HG02970 (cell line): ENCODE data around the gene PPP1R15B.
A peak's percentile ranks its signal among the peaks of the same experiment; 100 is the strongest.
"Not testable (repeated sequence)": the region's sequence is repeated elsewhere in the genome, so short reads cannot be mapped to it uniquely, and the experiment has no call there.

Source experiments
- ATAC-seq: cut with Tn5 transposase; IDR thresholded peaks from one replicate; pipeline ENCODE4 v1.9.1; 2021; ENCODE audit warnings: mild to moderate bottlenecking, moderate library complexity, moderate number of reproducible peaks; ENCODE audit not compliant: unreplicated experiment, low FRiP score

Gene PPP1R15B

DNA sequence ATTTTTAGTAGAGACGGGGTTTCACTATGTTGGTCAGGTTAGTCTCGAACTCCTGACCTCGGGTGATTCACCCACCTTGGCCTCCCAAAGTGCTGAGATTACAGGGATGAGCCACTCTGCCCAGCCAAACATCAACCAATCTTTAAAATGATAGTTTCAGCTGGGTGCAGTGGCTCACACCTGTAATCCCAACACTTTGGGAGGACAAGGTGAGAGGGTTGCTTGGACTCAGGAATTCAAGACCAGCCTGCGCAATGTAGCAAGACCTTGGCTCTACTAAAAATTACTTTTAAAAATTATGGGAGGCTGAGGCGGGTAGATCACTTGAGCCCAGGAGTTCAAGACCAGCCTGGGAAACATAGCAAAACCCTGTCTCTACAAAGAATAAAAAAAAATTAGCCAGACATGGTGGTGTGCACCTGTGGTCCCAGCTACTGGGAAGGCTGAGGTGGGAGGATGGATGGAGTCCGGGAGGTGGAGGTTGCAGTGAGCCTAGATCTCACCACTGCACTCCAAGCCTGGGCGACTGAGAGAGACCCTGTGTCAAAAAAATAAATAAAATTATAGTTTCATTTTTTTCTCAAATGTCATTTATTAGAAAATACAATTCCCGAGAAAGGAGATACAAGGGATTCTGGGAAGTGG is 10.6 kb upstream of the PPP1R15B start:
- ATAC-seq = not testable (repeated sequence)

DNA sequence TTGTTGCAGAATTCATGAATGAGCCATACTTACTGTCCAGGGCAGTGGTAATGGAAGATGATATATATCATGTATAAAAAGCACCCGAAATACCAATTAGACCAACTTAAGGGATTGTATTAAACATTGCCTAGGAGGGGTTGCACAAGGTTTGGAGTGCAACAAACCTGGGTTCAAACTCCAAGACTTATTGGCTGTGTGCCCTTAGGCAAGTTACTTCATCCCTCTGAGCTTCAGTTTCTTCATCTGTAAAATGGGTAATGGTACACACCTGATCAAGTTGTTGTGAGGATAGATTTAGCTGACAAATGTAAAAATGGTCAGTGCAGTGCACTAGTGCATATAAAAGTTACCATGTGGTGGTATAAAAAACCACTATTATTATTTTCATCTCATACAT is 9.8 kb upstream of the PPP1R15B start:
- ATAC-seq = no peak

DNA sequence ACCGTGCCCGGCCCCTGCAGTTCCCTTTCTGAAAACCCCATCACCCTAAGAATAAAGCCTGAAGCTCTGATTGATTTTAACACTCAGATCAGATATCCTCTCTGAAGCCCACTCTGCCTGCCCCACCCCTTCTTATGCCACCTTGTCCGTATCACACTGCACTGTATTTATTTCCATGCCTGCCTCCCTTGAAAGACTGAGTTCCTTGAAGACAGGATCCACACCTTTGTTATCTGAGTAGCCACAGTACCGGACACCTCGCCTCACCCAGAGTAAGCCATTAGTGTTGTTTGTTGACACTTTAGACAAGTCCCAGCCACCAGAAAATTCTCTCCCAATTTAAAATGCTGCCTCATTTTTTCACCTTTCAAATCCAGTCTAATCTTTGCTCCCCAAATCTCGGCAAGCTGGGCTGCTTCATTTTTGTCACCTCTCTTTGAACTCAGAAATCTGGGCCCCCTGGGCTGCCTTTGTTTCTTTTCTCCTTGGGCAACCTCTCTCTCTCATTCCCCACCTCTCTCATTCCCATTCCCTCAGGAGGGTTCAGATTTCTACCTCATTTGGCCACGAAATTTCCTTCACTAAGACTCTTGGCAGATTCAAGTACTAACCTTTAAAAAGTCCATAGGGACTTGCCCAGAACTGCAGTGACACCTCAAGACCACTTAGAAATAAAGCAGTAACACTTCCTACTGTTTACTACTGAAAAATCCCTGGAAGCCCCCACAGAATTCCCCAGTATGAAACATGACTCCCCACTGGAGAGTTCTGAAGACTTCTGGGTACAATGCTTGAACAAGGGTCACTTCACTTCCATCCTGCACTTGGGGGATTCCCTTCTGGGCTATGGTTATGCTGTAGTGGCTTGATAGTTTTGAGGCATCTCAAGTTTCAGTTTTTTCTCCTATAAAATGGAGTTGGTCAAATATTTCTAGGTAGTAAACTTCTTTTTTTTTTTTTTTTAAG is 8.7 kb upstream of the PPP1R15B start:
- ATAC-seq = no peak

DNA sequence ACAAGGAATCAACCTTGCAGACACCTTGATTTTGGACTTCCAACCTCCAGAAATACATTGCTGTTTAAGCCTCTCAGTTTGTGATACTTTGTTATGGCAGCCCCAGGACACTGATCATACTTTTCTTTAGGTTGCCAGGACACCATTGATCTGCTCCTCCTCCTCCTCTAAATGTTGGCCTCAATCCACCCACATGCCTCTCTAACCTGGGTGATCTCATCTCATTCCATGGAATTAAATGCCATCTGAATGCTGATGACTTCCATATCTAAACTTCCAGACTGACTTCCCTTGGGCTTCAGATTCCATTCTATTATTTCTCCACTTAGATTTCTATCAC is 7.4 kb upstream of the PPP1R15B start:
- no peak for ATAC-seq

DNA sequence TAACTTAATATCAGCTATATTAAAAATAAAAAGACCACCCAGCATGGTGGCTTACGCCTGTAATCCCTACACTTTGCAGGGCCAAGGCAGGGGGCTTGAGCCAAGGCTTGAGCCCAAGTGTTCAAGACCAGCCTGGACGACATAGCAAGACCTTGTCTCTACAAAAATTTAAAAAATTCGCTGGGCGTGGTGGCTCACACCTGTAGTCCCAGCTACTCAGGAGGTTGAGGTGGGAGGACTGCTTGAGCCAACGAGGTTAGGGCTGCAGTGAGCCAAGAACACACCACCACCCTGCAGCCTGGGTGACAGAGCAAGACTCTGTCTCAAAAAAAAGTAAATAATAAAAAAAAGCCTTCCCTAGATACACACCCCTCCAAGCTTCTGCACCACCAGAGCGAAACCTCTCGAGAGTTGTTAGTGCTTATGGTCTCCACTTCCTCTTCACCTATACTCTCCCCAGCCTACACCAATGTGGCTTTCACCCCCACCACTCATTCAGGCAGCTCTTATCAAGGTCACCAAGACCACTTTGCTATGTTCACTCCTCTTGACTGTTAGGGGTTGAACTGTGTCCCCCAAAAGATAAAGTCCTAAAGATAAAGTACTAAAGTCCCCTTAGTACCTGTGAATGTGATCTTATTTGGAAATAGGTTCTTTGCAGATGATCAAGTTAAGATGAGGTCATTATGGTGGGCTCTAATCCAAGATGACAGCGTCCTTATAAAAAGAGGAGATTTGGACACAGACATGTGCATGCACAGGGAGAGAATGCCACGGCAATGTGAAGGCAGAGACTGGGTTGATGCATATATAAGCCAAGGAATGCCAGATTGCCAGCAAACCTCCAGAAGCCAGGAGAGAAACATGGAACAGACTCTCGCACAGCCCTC is 6.8 kb upstream of the PPP1R15B start:
- no peak for ATAC-seq

DNA sequence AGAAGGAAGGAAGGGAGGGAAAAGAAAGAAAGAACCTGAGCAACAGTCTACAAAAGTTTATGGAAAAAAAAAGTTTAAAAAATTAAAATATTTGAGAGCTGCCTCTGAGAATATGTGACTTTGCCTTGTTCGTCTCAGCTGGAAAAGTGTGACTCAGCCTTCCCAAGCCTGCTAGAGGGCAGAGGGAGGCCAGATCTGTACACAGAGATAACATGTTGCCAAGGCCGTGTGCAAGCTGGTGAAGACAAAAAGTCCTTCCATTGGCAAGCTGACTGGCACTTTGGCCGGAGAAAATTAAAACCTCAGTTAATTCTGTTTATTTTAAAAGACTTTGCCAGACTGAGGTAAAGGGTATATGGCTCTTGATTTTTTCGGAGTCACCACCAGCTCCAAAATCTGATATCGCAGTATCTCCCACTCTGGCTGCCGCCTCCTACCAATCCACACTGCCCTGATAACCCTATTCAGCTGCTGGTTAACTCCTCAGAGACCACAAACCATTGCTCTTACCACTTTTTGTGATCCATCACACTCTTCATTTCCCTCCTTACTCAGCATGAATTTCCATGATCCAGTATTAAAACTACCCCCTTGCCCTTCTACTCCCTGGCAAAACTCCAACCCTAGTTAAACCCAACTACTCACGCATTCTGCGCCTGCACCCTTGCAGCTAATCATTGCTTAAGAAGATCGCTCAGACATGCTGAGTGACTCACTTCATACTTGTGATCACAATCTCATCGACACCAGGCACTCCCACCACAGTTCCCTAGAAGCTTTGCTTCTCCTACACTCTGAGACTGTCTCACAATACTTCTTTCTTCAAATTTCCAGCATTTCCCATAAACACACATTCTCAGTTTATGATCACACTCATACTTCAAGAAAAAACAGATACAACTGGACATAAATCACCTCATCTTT is 5.7 kb upstream of the PPP1R15B start:
- no peak for ATAC-seq

DNA sequence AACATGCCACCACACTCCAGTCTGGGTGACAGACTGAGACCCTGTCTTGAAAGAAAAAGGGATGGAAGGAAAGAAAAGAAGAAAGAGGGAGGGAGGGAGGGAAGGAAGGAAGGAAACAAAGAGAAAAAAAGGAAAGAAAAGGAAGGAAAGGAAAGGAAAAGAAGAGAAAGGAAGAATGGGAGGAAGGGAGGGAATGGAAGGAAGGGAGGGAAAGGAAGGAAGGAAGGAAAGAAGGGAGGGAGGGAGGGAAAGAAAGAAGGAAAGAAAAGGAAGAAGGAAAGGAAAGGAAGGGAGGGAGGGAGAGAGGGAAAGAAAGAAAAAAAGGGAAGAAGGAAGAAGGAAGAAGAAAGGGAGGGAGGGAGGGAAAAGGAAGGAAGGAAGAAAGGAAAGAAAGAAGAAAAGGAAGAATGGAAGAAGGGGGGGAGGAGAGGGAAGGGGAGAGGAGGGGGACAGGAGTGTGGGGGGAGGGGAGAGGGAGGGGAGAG is 5.0 kb upstream of the PPP1R15B start:
- ATAC-seq = no peak

DNA sequence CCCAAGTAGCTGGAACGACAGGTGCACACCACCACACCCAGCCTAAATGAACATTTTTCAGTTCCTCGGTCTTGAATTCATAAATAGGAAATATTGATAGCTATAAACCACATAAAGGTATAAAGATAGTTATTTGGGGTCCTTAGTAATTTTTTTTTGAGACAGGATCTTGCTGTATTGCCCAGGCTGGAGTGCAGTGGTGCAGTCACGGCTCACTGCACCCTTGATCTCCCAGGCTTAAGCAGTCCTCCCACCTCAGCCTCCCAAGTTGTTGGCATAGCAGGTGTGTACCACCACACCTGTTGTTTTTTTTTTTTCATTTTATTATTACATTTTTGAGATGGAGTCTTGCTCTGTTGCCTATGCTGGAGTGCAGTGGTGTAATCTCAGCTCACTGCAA is 3.7 kb upstream of the PPP1R15B start:
- ATAC-seq = no peak

DNA sequence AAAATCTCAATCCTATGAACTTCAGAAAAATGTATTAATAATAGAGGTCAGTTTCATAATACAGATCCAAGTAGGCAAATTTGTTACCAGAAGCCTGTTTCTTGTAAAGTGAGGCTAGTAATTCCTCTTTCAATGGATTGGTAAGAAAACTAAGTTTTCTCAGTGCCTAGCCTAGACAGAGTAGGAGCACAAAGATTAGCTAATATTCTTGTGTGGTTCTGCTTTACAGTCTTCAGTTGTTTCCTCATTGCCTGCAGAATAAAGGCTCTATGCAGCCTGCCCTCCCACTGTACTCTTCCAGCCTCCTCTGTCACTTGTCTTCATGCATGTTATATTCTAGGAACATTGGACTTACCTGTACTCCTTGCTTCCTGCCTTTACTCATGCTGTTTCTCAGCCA is 2.4 kb upstream of the PPP1R15B start:
- ATAC-seq = no peak

DNA sequence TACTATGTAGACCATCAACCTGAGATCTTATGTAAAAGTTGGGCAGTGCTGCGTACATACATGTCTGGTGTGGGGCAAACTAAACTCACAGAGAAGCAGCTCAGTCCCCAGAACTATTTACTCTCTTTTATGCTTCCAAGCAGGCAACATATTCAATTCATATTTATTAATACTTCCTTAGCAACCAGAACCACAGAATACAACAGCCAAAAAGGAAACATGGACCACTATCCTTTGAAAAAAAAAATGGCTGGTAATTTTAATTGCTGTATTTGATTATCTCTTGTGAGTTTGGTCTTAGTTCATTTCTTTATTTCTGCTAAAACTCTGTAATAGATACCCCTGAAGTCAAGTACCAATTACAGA is 1.5 kb upstream of the PPP1R15B start:
- no peak for ATAC-seq

DNA sequence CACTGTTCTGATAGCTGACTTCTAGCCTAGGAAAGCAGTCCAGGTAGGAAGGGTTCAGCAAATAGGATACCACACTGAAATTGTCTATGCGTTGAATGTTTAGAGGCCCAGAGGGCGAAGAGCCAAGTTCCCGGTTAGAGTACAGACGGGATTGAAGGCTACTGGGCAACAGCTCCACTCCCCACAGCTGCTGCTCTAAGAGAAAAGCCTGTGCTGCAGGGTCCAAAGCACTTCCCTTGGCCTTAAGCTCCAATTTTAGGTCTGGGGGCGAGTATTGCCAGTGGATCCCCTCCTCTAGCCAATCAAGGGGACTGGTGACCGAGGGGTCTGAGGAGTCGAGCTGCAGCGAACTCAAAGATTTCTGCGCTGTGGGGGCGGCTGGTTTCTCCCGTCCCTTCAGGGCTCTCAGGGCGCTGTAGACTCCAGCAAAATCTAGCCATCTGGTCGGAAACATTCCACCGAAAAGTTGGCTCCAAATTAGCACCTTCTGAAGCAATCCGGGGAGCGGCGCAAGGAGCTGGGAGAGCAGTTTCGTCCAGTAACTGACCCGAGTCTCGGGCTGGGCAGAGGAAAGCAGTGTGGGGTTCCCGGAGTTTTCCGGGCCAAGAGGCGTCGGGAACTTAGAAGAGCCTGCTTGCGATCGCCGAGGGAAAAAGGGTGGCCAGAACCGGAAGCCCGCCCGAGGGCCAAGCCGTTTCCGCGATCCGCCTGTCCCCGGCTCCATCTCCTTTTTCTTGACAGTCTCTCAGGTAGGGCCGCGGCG is 748 bp downstream of the PPP1R15B start:
- peak; percentile 18 for ATAC-seq

DNA sequence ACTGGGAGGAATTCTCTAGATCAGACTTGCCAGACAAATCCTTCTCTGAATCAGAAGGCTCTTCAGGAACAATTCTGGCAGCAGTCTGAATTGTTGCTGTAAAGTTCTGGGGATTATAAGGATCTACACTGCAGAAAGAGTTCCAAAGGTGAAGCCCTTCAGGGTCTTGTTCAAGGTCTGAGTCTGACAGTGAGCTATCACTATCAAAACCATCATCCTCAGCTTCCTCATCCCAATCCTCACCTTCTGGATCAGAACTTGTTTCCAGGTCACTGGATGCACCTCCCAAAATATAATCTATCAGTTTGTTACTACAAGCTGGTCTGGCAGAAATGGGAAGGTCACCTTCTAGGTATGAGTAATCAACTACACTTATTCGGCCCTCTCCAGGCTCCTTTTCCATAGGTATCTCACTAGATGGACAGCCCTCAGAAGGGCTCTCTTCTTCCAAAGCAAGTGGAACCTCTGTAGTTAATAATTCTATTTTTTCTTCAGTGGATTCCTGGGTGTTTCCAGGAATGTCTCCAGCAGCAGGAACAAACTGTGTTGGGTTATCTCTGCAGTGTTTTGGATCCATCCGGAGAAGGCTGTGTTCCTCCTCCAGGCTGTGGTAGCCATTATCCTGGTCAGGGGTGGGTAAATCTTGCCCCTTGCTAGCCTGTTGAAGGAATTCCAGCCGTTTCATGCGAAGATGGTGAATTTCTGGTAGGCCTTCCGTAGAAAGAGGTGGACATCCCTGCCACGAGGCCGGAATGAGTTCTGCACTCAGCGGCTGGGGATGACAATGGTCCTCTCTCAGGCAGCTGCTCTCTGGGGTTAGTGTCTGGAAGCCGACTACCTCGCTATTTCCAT is 1.6 kb downstream of the PPP1R15B start:
- no peak for ATAC-seq

DNA sequence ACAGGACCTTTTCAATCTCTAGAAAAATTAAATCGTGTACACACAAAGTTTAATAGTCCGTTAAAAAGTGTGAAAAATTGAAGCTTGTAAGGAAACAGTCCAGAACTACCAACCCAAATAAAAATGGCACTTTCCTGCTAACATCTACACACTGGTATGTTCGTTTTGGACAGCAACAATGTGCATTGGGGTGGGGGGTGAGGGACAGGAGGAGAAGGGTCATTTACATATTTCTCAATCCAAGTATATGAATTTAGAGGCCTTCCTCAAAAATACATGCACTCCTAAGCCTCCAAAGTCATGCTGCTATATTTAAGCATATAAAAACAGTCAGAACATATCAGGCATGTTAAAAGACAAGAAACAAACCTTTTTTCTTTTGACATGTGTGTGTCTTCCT is 2.5 kb downstream of the PPP1R15B start:
- no peak for ATAC-seq

DNA sequence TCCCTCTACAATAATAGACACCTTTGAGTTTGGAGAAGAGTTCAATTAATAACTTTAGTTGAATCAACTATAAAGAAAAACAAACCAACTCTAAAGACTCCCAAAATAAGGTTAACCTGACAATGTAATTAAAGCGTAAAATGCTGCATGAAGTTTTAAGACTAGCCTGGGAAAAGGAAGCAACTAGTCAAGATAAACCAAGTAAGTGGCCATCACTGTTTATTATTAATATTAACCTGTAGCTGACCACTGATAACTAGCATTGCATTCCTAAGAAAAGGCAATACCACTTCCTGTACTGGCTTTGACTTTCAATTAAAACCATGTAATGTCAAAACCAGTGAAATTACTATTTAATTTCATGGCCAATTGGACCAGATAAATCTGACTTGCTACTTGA is 3.0 kb downstream of the PPP1R15B start:
- ATAC-seq = no peak

DNA sequence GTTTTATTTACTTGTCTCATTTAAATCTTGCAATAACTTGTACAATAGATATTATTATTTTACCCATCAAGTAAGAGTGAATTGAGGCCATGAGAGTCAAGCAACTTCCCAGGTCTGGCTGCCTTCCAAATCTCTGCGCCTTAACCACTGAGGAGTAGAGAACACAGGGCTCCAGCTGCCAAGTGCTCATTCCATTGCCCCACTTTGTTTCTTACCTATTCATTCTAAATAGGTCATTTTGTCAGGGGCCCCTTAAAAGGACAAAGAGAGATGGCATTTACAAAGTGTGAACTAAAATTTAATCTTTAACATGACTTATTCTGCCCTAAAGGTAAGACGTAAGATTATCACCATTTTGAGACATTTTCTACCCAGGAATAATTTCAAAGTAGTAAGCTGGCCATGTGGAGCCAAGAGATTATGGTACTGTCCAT is 3.5 kb downstream of the PPP1R15B start:
- ATAC-seq = no peak

DNA sequence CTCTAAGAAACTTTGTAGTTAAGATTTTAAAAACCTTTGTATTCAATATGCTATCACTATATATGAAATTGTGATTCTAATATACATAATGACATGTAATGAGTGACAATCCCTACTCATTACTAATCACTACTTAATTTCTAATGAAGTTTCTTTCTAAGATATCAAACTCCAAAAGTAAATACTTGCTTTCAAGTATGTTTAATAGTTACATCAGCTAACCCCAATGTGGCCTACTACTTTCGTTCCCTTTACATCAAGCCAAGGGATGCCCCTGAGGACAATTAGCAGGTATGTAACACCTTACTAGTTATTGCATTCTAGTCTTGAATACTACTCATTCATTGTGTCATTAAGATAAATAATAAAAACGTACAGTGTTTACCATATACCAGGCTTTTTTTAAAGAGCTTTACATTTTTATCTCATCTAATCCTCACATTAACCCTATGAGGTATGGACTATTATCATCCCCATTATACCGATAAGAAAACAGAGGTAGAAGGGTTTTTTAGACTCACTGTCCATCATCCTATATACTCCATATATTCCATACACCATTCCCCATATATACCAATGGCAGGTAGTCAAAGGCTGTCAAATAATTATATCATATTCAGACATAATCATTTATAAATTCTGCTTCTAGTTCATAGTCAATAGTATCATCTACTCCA is 4.2 kb downstream of the PPP1R15B start:
- no peak for ATAC-seq

DNA sequence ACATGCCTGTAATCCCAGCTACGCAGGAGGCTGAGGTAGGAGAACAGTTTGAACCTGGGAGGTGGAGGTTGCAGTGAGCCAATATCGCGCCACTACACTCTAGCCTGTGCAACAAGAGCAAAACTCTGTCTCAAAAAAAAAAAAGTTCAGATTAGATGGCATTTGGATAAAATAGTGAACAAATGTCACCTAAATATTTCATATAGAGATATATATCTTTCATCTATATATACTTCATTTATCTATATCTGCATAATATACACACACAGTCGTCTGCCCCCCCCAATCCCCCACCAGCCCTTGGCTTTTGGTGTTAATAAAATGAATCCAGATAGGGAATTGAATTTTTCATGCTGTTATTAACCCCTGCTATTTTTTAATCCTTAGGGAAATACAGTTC is 5.0 kb downstream of the PPP1R15B start:
- ATAC-seq = no peak

DNA sequence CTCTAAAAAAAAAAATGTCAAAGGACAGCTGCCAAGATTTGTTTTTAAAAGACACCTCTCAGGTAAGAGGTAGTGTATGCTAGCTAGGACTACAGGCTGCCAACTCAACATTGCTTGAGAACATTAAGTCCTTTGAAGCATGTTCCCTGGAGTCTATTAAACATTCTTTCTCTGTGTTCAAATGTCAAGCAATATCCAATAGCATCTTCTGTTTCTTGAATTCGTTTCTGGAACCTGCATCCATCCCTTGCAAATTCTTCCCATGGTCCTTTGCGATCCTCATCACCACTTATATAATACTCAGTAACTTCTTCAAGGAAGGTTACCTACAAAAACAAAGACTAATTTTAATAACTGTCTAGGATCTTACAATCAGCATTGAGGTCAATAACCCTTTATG is 5.6 kb downstream of the PPP1R15B start:
- no peak for ATAC-seq
